Activated CD8-positive, alpha-beta memory T cell treated with anti-CD3 and anti-CD28 coated beads, Interleukin-2, amount 50 U/mL, for 24 hours (primary cell): ENCODE results near the gene PVR.
"Not testable (repeated sequence)": the region's sequence is repeated elsewhere in the genome, so short reads cannot be mapped to it uniquely, and the experiment has no call there.

Experiments used
- DNase-seq: peaks from one replicate; pipeline ENCODE4 v3.0.0-alpha.2; 2020; ENCODE audit errors: extremely low read depth

Gene PVR

GRCh38 chr19:44618640-44619357, 24.9 kb upstream of the PVR start:
- no peak for DNase-seq

GRCh38 chr19:44620667-44621066, 23.0 kb upstream of the PVR start:
- DNase-seq, result no peak

- DNase-seq, result no peak
Measured at GRCh38 chr19:44621367-44621766, 22.3 kb upstream of the PVR start.

DNA sequence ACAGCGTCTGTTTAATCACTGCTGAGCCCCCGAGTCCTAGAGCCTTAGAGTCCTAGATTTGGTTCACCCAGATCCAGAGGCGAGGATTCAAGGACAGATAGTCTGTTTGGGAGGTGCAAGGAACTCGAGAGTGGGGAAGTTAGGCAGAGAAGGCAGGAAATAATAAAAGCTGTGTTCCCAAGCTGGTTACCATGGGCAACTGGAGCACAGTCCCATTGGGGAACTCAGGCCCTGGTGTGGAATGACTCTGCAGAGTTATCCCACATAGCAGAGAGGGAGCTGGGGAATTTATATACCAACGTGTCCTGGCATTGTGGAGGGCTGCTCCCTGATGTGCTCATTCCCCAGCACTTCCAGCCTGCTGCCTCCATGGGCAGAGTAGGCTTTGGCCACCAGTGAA, 20.6 kb upstream of the PVR start:
- DNase-seq, result no peak

GRCh38 chr19:44623626-44624025, 20.1 kb upstream of the PVR start:
- DNase-seq, result no peak

DNA sequence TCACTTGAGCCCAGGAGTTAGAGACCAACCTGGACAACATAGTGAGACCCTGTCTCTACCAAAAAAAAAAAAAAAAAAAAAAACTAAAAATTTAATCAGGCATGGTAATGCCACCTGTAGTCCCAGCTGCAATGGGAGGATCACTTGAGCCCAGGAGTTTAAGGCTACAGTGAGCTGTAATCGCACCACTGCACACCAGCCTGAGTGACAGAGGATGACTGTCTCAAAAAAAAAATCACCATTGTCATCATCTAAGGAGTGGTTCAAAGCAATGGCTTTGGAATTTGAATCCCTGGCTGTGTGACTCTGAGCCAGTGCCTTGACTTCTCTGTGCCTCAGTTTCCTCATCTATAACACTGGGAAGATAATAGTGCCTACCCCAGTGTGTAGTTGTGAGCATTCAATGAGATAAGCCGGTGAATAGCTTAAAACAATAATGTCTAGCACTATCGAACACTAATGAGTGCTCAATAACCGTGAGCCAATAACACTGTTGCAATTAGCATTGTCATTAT, 18.8 kb upstream of the PVR start:
- no peak for DNase-seq

DNA sequence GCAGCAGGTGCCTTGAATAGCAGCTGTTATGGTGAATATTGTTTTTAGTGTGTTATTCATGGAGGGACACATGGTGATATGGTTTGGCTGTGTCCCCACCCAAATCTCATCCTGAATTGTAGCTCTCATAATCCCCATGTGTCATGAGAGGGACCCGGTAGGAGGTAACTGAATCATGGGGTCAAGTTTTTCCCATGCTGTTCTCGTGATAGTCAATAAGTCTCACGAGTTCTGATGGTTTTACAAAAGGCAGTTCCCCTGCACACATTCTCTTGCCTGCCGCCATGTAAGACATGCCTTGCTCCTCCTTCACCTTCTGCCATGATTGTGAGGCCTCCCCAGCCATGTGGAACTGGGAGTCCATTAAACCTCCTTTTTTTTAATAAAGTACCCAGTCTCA, 18.1 kb upstream of the PVR start:
- DNase-seq, result not testable (repeated sequence)

DNA sequence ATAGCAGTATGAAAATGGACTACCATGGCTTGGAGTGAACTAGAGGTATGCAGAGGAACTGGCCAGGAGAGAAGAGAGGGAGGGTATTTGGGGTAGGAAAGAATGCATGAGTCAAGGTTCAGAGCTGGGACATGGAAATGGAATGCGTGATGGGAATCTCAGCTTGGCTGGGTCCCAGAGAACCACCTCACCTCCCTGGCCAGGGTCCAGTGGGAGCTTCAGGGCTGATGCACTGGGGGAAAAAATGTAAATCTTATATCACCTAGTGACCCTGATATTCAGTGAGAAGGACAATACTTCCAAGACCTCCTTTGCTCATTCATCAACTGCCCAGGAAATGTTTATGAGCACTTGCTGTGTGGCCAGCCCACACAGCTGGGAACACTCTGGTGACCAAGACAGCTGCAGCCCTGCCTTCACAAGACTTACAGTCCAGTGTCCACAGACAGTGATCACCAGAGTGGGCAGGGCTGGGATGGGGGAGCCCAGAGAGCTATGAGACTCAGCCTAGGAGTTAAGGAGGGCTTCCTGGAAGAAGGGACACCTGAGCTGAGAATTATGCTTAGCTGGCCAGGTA, 17.6 kb upstream of the PVR start:
- DNase-seq, result no peak

DNA sequence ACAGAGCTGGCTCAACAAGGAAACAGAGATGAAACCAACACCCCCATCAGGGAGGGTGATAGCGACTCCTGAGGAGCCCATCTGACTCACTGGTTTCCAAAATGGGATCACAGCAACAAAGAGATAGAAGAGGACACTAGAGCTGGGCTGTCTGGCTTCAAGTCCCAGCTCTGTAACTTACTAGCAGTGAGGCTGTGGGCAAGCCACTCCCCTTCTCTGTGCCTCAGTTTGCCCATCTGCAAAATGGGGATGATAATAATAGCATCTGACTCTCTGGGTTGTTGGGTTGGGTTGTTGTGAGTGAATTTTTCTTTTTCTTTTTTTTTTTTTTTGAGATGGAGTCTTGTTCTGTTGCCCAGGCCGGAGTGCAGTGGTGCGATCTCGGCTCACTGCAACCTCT, 16.1 kb upstream of the PVR start:
- DNase-seq, result no peak

DNA sequence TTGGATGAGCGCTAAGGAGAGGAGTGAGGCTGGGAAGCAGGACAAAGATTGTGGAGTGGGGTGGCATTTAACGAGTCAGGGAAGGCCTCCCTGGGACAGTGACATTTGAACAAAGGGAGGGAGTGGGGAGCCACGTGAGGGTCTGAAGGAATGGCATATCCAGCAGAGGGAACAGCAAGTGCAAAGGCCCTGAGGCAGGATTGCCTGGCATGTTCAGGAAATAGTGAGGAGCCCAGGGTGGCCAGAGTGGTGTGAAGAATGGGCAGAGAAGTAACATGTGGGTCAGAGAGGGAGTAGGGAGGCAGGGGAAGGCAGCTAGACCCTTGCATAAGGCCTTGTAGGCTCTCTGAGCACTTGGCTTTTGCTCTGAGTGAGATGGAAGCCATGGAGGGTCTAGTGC, 14.9 kb upstream of the PVR start:
- no peak for DNase-seq

- DNase-seq, result not testable (repeated sequence)
Measured at GRCh38 chr19:44631611-44632010, 12.1 kb upstream of the PVR start.

DNA sequence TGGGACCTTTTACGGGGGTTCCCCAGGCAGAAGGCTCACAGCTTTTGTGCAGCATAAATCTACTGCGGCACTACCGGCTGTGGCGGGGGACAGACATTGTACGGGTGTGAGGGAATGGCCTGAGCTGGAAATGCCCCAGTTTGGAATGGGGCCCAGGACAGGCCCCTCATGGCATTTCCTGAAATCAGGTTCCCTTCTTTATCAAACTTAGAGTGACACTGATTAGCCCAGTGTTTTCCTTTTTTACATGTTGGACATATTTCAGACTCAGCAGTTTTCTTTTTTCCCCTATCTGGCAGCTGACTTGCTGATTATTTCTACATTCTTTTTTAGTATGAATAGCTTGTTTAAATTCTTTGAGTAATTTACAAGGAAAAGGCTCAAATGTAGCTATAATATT, 9.7 kb upstream of the PVR start:
- not testable (repeated sequence) for DNase-seq

DNA sequence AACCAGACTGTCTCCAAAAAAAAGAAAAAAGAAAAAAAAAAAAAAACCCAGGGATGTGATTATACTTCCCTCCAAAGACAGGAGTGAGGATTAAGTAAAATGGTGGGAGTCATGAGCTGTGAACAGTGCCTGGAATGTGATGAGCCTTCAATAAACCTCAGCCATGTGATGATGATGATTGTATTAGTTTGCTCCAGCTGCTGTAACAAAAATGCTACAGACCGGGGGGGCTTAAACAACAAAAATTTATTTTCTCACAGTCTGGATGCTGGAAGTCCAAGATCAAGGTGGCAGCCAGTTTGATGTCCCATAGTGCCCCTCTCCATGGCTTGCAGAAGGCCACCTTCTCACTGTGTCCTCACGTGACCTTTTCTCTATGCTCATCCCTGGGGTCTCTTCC, 8.9 kb upstream of the PVR start:
- DNase-seq, result no peak

DNA sequence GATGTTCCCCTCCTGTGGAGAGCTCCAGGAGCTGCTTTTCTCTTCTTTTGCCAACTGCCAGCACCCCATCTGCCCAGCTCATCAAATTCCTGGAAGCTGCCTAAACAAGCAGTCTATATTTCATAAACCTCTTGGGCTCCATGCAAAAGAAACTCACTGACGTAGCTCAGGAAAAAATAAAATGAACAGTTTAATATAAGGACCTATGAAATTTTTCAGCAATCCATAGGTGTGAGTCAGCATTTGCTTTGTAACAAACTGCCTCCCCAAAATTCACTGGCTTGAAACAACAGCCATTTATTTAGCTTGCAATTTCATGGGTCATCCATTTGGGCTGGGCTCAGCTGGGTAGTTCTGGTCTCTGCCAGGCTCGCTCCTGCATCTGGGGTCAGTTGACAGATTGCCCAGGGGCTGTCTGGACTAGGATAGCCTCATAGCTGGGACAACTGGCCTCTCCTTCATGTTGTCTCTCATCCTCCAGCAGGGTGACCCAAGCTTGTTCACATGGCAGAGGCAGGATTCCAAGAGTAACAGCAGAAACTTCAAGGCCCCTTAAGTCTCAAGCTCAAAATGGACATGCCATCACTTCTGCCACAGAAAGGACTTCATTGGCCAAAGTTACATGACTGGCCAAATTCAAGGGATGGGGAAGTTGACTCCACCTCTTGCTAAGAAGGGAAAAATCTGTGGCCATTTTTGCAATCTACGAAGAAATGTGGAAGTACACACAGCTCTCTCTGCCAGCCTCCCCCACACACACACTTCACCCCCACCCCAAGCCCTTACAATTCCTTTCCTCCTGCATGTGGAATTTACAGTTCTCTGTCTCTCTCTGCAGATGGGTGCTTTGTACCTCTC, 7.9 kb upstream of the PVR start:
- no peak for DNase-seq

DNA sequence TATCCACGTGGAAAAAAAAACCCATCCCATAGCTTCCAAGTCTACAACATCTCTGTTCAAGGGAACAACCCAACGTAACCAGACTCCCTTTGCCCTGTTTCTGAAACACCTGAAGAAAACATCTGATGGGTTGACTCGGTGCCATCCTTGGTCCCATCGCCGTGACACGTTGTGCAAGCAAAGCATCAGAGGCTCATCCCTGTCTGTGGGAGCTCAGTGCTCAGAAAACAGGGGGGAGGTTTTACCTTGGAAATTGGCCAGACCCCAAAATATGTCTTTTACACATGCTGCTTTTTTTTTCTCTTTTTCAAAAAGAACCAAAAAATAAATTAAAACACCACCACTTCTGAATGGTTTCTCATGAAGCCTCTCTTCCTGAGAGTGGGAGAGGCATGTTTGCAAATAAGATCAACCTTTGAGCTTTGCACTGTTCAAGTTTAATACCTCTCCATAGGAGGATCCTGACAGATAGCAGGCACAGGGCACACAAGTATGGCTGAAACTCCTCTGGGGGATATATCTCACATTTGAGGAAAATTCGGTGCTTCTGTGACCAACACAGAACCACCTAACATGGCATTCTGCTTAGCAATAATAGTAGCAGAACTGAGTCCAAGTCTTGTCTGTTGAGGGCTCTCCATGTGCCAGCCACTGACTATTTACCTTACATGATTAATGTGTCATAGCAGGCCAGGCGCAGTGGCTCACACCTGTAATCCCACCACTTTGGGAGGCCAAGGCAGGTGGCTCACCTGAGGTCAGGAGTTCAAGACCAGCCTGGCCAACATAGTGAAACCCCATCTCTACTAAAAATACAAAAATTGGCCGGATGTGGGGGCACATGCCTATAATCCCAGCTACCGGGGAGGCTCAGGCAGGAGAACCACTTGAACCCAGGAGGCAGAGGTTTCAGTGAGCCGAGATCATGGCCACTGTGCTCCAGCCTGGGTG, 7.0 kb upstream of the PVR start:
- no peak for DNase-seq

DNA sequence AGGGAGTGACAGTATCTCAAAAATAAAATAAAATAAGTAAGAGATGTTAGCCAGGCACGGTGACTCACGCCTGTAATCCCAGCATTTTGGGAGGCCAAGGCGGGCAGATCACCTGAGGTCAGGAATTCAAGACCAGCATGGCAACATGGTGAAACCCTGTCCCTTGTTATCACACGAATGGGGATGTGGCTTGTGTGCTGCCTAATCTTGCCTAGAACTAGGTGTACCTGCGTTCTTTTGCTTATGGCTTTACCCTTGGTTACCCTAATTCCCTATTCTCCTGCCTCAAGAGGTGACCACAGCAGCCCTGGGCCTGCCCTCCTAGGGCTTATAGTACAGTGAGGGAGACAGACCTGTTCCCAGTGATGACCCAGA, 6.3 kb upstream of the PVR start:
- DNase-seq, result no peak

GRCh38 chr19:44640518-44640917, 3.2 kb upstream of the PVR start:
- DNase-seq, result no peak

- no peak for DNase-seq
Measured at GRCh38 chr19:44641501-44642265, 2.0 kb upstream of the PVR start.

DNA sequence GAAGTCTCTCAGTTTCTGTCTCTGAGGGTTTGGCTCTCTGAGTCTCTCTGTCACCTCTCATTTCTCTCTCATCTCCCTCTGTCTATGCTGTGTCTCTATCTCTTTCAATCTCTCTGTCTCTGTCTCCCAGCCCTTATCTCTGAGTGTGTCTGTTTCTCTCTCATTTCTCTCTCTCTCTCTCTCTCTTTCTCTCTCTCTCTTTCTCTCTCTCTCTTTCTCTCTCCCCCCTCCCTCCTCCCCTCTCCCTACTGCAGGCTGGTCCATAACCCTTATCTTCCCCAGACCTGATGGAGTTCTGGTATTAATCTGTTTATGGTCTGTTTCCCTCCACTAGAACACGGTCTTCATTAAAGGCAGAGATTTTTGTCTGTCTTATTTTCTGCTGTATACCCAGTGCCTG, 1.3 kb upstream of the PVR start:
- DNase-seq, result no peak

GRCh38 chr19:44644402-44645016, 799 bp downstream of the PVR start:
- no peak for DNase-seq
